NB4 (cell line): ENCODE data around the gene NFIA.

Experiments used
- CTCF ChIP-seq: IDR thresholded peaks from one replicate; pipeline ENCODE4 v1.5.1; 2012; ENCODE audit warnings: low read depth, low read length
- MAX ChIP-seq: IDR thresholded peaks from 2 replicates; pipeline ENCODE4 v1.6.1; 2011; ENCODE audit warnings: low read depth, low read length
- MYC ChIP-seq: IDR thresholded peaks from 2 replicates; pipeline ENCODE4 v1.6.1; 2011; ENCODE audit warnings: low read depth, low read length
- POLR2A ChIP-seq: IDR thresholded peaks from 2 replicates; pipeline ENCODE4 v1.6.1; 2011; ENCODE audit warnings: mild to moderate bottlenecking; ENCODE audit not compliant: insufficient read length; ENCODE audit errors: extremely low read depth

GRCh38 chr1:61140778-61141177 lies 58.4 kb downstream of the NFIA start:
- TF ChIP-seq CTCF (no peak), POLR2A (no peak), MAX (no peak), MYC (no peak)
